ENCODE measurements around the gene CCDC179.

DNA sequence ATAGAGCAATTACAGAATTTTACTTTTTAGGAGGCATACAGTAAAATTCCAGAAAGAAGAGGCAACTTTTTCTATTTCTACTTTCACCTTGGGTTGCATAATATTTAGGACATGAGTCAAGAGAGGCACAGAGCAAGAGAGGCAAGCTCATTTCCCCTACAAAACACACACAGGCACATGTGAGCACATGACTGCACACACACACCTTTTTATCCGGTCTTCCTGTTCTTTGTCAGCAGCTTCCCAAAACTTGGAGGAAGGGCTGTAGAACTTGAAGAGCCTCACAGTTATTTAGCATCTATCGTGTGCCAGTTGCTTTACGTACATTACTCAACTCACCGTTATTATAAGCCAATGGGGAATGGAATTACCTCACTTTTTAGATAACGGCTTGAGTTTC is 37.8 kb upstream of the CCDC179 start:
- TF ChIP-seq, protein P1, sequence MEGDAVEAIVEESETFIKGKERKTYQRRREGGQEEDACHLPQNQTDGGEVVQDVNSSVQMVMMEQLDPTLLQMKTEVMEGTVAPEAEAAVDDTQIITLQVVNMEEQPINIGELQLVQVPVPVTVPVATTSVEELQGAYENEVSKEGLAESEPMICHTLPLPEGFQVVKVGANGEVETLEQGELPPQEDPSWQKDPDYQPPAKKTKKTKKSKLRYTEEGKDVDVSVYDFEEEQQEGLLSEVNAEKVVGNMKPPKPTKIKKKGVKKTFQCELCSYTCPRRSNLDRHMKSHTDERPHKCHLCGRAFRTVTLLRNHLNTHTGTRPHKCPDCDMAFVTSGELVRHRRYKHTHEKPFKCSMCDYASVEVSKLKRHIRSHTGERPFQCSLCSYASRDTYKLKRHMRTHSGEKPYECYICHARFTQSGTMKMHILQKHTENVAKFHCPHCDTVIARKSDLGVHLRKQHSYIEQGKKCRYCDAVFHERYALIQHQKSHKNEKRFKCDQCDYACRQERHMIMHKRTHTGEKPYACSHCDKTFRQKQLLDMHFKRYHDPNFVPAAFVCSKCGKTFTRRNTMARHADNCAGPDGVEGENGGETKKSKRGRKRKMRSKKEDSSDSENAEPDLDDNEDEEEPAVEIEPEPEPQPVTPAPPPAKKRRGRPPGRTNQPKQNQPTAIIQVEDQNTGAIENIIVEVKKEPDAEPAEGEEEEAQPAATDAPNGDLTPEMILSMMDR (IDR thresholded peaks at IDR 0.05), result no peak
- no peak for TF ChIP-seq CREM (CRISPR knock-in tag; IDR thresholded peaks at IDR 0.05)

Measured in WTC11 (cell line).